ENCODE data around the gene LARGE1.

LARGE1 gene

GRCh38 chr22:33271390-33272161 is 648.7 kb downstream of the LARGE1 start:
- DNase-seq: peak in 36 of 58 donors; percentile 2 to 59 (median 19)

- no peak for DNase-seq
Measured at GRCh38 chr22:33270596-33270995, 649.7 kb downstream of the LARGE1 start.

- no peak for DNase-seq
Measured at GRCh38 chr22:33261699-33262098, 658.6 kb downstream of the LARGE1 start.

GRCh38 chr22:33260498-33260897 is 659.8 kb downstream of the LARGE1 start:
- no peak for DNase-seq

- no peak for DNase-seq
Measured at GRCh38 chr22:33255791-33256190, 664.5 kb downstream of the LARGE1 start.

- DNase-seq: no peak
Measured at GRCh38 chr22:33248948-33249347, 671.3 kb downstream of the LARGE1 start.

GRCh38 chr22:33247758-33248157 is 672.5 kb downstream of the LARGE1 start:
- no peak for DNase-seq

GRCh38 chr22:33242078-33242477 is 678.2 kb downstream of the LARGE1 start:
- no peak for DNase-seq

GRCh38 chr22:33240888-33241475 is 679.3 kb downstream of the LARGE1 start:
- no peak for DNase-seq

- peak in 3 of 58 donors; percentile 3 to 29 (median 7) for DNase-seq
Measured at GRCh38 chr22:33232071-33232470, 688.2 kb downstream of the LARGE1 start.

GRCh38 chr22:33227791-33228190 is 692.5 kb downstream of the LARGE1 start:
- no peak for DNase-seq

- no peak for DNase-seq
Measured at GRCh38 chr22:33224841-33225240, 695.4 kb downstream of the LARGE1 start.

All from anterior cingulate cortex (tissue), 58 donors.